ENCODE measurements around the gene PIMREG.
"Not testable (repeated sequence)": the region's sequence is repeated elsewhere in the genome, so short reads cannot be mapped to it uniquely, and the experiment has no call there.

PIMREG gene

GRCh38 chr17:6480303-6480675 is 36.0 kb downstream of the PIMREG start:
- DNase-seq = no peak

GRCh38 chr17:6482105-6482455 is 37.8 kb downstream of the PIMREG start:
- no peak for DNase-seq

GRCh38 chr17:6482796-6483195 is 38.5 kb downstream of the PIMREG start:
- not testable (repeated sequence) for DNase-seq

GRCh38 chr17:6483507-6483906 is 39.3 kb downstream of the PIMREG start:
- DNase-seq = no peak

GRCh38 chr17:6485646-6486412 is 41.6 kb downstream of the PIMREG start:
- no peak for DNase-seq

- DNase-seq = no peak
Observed at GRCh38 chr17:6487251-6488007, 43.2 kb downstream of the PIMREG start.

GRCh38 chr17:6488008-6488539 is 43.8 kb downstream of the PIMREG start:
- DNase-seq = no peak

- no peak for DNase-seq
Observed at GRCh38 chr17:6489016-6489550, 44.8 kb downstream of the PIMREG start.

GRCh38 chr17:6491071-6491700 is 46.9 kb downstream of the PIMREG start:
- DNase-seq = no peak

GRCh38 chr17:6492892-6493674 is 48.8 kb downstream of the PIMREG start:
- DNase-seq = no peak

- no peak for DNase-seq
Observed at GRCh38 chr17:6494239-6494941, 50.1 kb downstream of the PIMREG start.

GRCh38 chr17:6495450-6496115 is 51.3 kb downstream of the PIMREG start:
- DNase-seq = no peak

GRCh38 chr17:6496116-6496481 is 51.8 kb downstream of the PIMREG start:
- no peak for DNase-seq

GRCh38 chr17:6496640-6497441 is 52.6 kb downstream of the PIMREG start:
- no peak for DNase-seq

- DNase-seq = no peak
Observed at GRCh38 chr17:6497496-6498221, 53.4 kb downstream of the PIMREG start.

GRCh38 chr17:6498356-6498755 is 54.1 kb downstream of the PIMREG start:
- no peak for DNase-seq

- DNase-seq = no peak
Observed at GRCh38 chr17:6498901-6499540, 54.8 kb downstream of the PIMREG start.

Measured in activated CD8-positive, alpha-beta memory T cell treated with anti-CD3 and anti-CD28 coated beads, Interleukin-2, amount 50 U/mL, for 4 hours (primary cell).